ENCODE measurements around the gene NECAB2. TPM values are rescaled to one million over a fixed set of nuclear protein-coding genes. Genes with fewer than 3 reads are reported as not detected.

NECAB2 gene
- total and polyA plus RNA-seq, 2 experiments from 2014 or later = 1.6 to 5.1 TPM

DNA sequence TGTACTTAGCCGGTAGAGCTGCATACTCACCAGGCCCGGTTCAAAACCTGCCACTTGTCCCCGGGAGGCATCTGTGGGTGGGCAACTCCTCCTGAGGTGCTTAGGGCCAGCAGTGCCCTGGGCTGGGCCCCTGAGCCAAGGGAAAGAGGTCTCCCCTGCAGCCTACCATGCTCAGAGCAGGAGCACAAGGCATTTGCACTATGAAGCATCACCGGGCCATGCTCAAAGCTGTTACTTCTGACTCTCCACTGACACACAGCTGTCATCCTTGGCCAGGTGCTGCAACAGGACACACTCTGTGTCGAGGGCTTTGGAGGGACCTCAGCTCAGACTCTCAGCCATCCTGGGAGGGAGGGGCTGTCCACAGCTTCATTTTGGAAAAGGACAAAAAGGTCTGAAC is 37.3 kb downstream of the NECAB2 start:
- no peaks in the 10 kb centered on the region for H3K36me3 ChIP-seq (ENCODE audit: insufficient read depth)
- Mint-ChIP-seq H3K4me1 (no peaks in the 10 kb centered on the region), H3K4me3 (no peak overlapping the region), H3K27ac (no peak overlapping the region), H3K27me3 (ENCODE audit: insufficient read depth, low read depth, poor library complexity) (peaks cover 8% of the 10 kb centered on the region), H3K9me3 (no peaks in the 10 kb centered on the region), H3K36me3 (ENCODE audit: low read depth) (no peaks in the 10 kb centered on the region)
- ATAC-seq (no peak), DNase-seq (ENCODE audit: low spot score) (no peak)
- no peak overlapping the region for H3K4me3 ChIP-seq
- H4K20me1 ChIP-seq (replicated peaks; ENCODE audit: insufficient read depth) = no peaks in the 10 kb centered on the region
- H2AFZ ChIP-seq = no peak overlapping the region
- H3K27ac ChIP-seq (ENCODE audit: low read depth) = no peak overlapping the region
- H3K9me2 ChIP-seq (ENCODE audit: insufficient read depth) = no peaks in the 10 kb centered on the region
- H3K4me1 ChIP-seq (ENCODE audit: insufficient read depth) = no peaks in the 10 kb centered on the region
- TF ChIP-seq EZH2 (IDR thresholded peaks at IDR 0.05; ENCODE audit: low read depth, unreplicated experiment) (no peak), POLR2AphosphoS5 (IDR thresholded peaks at IDR 0.05; ENCODE audit: low read depth) (no peak), NANOG (IDR thresholded peaks at IDR 0.05; ENCODE audit: borderline replicate concordance) (no peak), EZH2phosphoT487 (IDR thresholded peaks at IDR 0.05; ENCODE audit: unreplicated experiment) (no peak), ZNF114 (CRISPR knock-in tag; IDR thresholded peaks at IDR 0.05) (no peak), STAT1 (IDR thresholded peaks at IDR 0.05; ENCODE audit: unreplicated experiment) (no peak), ZNF331 (CRISPR knock-in tag; IDR thresholded peaks at IDR 0.05; ENCODE audit: low read depth) (no peak), JUNB (IDR thresholded peaks at IDR 0.05; ENCODE audit: unreplicated experiment) (no peak), CREB1 (CRISPR knock-in tag; IDR thresholded peaks at IDR 0.05; ENCODE audit: low read depth) (no peak)
- TF ChIP-seq, protein P1, sequence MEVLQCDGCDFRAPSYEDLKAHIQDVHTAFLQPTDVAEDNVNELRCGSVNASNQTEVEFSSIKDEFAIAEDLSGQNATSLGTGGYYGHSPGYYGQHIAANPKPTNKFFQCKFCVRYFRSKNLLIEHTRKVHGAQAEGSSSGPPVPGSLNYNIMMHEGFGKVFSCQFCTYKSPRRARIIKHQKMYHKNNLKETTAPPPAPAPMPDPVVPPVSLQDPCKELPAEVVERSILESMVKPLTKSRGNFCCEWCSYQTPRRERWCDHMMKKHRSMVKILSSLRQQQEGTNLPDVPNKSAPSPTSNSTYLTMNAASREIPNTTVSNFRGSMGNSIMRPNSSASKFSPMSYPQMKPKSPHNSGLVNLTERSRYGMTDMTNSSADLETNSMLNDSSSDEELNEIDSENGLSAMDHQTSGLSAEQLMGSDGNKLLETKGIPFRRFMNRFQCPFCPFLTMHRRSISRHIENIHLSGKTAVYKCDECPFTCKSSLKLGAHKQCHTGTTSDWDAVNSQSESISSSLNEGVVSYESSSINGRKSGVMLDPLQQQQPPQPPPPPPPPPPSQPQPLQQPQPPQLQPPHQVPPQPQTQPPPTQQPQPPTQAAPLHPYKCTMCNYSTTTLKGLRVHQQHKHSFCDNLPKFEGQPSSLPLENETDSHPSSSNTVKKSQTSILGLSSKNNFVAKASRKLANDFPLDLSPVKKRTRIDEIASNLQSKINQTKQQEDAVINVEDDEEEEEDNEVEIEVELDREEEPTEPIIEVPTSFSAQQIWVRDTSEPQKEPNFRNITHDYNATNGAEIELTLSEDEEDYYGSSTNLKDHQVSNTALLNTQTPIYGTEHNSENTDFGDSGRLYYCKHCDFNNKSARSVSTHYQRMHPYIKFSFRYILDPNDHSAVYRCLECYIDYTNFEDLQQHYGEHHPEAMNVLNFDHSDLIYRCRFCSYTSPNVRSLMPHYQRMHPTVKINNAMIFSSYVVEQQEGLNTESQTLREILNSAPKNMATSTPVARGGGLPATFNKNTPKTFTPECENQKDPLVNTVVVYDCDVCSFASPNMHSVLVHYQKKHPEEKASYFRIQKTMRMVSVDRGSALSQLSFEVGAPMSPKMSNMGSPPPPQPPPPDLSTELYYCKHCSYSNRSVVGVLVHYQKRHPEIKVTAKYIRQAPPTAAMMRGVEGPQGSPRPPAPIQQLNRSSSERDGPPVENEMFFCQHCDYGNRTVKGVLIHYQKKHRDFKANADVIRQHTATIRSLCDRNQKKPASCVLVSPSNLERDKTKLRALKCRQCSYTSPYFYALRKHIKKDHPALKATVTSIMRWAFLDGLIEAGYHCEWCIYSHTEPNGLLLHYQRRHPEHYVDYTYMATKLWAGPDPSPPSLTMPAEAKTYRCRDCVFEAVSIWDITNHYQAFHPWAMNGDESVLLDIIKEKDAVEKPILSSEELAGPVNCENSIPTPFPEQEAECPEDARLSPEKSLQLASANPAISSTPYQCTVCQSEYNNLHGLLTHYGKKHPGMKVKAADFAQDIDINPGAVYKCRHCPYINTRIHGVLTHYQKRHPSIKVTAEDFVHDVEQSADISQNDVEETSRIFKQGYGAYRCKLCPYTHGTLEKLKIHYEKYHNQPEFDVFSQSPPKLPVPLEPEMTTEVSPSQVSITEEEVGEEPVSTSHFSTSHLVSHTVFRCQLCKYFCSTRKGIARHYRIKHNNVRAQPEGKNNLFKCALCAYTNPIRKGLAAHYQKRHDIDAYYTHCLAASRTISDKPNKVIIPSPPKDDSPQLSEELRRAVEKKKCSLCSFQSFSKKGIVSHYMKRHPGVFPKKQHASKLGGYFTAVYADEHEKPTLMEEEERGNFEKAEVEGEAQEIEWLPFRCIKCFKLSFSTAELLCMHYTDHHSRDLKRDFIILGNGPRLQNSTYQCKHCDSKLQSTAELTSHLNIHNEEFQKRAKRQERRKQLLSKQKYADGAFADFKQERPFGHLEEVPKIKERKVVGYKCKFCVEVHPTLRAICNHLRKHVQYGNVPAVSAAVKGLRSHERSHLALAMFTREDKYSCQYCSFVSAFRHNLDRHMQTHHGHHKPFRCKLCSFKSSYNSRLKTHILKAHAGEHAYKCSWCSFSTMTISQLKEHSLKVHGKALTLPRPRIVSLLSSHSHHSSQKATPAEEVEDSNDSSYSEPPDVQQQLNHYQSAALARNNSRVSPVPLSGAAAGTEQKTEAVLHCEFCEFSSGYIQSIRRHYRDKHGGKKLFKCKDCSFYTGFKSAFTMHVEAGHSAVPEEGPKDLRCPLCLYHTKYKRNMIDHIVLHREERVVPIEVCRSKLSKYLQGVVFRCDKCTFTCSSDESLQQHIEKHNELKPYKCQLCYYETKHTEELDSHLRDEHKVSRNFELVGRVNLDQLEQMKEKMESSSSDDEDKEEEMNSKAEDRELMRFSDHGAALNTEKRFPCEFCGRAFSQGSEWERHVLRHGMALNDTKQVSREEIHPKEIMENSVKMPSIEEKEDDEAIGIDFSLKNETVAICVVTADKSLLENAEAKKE (CRISPR knock-in tag; IDR thresholded peaks at IDR 0.05) = no peak
- TF ChIP-seq, protein P2, sequence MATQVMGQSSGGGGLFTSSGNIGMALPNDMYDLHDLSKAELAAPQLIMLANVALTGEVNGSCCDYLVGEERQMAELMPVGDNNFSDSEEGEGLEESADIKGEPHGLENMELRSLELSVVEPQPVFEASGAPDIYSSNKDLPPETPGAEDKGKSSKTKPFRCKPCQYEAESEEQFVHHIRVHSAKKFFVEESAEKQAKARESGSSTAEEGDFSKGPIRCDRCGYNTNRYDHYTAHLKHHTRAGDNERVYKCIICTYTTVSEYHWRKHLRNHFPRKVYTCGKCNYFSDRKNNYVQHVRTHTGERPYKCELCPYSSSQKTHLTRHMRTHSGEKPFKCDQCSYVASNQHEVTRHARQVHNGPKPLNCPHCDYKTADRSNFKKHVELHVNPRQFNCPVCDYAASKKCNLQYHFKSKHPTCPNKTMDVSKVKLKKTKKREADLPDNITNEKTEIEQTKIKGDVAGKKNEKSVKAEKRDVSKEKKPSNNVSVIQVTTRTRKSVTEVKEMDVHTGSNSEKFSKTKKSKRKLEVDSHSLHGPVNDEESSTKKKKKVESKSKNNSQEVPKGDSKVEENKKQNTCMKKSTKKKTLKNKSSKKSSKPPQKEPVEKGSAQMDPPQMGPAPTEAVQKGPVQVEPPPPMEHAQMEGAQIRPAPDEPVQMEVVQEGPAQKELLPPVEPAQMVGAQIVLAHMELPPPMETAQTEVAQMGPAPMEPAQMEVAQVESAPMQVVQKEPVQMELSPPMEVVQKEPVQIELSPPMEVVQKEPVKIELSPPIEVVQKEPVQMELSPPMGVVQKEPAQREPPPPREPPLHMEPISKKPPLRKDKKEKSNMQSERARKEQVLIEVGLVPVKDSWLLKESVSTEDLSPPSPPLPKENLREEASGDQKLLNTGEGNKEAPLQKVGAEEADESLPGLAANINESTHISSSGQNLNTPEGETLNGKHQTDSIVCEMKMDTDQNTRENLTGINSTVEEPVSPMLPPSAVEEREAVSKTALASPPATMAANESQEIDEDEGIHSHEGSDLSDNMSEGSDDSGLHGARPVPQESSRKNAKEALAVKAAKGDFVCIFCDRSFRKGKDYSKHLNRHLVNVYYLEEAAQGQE (IDR thresholded peaks at IDR 0.05; ENCODE audit: unreplicated experiment) = no peak
- TF ChIP-seq, protein P3, sequence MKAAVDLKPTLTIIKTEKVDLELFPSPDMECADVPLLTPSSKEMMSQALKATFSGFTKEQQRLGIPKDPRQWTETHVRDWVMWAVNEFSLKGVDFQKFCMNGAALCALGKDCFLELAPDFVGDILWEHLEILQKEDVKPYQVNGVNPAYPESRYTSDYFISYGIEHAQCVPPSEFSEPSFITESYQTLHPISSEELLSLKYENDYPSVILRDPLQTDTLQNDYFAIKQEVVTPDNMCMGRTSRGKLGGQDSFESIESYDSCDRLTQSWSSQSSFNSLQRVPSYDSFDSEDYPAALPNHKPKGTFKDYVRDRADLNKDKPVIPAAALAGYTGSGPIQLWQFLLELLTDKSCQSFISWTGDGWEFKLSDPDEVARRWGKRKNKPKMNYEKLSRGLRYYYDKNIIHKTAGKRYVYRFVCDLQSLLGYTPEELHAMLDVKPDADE (IDR thresholded peaks at IDR 0.05) = no peak
- TF ChIP-seq, protein P4, sequence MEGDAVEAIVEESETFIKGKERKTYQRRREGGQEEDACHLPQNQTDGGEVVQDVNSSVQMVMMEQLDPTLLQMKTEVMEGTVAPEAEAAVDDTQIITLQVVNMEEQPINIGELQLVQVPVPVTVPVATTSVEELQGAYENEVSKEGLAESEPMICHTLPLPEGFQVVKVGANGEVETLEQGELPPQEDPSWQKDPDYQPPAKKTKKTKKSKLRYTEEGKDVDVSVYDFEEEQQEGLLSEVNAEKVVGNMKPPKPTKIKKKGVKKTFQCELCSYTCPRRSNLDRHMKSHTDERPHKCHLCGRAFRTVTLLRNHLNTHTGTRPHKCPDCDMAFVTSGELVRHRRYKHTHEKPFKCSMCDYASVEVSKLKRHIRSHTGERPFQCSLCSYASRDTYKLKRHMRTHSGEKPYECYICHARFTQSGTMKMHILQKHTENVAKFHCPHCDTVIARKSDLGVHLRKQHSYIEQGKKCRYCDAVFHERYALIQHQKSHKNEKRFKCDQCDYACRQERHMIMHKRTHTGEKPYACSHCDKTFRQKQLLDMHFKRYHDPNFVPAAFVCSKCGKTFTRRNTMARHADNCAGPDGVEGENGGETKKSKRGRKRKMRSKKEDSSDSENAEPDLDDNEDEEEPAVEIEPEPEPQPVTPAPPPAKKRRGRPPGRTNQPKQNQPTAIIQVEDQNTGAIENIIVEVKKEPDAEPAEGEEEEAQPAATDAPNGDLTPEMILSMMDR (conservative IDR thresholded peaks at IDR 0.05; ENCODE audit: low read depth in 2 of 2) = no peak
- no peaks in the 10 kb centered on the region for H3F3A ChIP-seq (replicated peaks; ENCODE audit: low read depth)
- no peaks in the 10 kb centered on the region for H3K27me3 ChIP-seq (ENCODE audit: insufficient read depth)
- H3K79me2 ChIP-seq (replicated peaks; ENCODE audit: insufficient read depth) = no peaks in the 10 kb centered on the region
- no peak overlapping the region for H3K4me2 ChIP-seq

Measured in GM23338 (cell line).